ENCODE results near the gene FOLH1.
"Not testable (repeated sequence)": the region's sequence is repeated elsewhere in the genome, so short reads cannot be mapped to it uniquely, and the experiment has no call there.

The FOLH1 gene

DNA sequence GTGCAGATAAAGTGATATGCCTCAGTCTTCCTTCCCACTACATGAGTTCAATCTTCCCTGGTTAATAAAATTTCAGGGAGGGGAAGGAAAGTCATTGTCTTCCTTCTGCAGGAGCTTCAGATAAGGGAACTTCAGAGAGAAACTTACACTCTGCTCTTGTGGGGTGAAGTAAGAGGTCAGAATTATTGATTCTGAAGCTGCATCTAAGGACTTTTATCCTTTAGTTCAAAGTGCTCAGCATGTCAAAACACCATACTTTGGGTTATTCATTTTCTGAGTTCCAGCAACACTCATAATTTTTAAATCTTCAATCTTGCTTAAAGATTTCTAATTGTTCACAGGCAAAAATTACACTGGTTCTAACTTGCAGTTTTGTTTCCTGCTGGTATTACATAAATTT is 33.0 kb downstream of the FOLH1 start:
- DNase-seq, result not testable (repeated sequence)

DNA sequence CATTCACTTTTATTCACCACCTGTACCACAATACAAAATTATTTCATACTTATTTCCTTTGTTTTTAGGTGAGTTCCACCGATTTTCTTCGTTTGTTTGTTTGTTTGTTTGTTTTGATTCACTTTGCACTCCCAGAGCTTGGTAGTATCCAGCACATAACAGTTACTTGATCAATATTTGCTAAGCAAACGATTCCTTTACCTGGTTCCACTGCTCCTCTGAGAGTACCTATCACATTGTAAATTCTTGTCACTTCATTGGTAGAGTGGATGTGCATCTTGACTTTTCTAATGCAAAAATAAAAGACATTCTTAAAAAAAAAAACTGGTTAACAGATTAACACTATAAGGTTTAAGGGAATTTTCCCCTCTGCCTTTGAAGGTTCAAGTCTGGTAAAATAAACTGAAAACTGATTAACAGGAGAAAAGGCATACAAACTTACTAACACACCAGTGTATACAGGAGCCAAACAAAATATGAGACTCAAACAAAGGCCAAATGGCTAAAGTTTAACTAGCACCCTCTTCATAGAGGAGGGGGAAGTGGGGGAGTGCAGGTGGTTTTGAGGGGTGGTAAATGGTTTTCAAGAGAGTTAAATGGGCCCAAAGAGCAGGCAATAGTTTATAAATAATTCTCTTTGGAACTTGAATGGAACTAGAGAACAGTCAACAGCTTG is 33.6 kb downstream of the FOLH1 start:
- not testable (repeated sequence) for DNase-seq

DNA sequence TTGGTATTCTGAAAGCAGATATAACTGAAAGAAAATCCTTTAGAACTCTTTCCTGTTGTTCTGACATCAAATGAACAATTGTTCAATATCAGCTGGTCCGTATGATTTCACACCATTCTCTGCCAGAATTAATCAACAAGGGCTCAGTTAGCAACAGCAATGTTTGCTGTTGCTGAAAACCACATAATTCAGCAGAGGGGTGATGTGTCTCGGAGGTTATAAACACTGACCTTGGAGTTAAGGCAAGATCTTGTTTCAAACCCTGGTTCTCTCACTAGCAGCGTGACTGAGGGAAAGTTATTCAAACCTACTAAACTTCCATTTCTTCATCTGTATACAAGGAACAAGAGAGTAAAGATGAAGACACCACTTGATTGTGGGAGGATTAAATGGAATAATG is 36.8 kb downstream of the FOLH1 start:
- DNase-seq, result not testable (repeated sequence)

GRCh38 chr11:49169579-49169978 is 38.8 kb downstream of the FOLH1 start:
- DNase-seq, result not testable (repeated sequence)

DNA sequence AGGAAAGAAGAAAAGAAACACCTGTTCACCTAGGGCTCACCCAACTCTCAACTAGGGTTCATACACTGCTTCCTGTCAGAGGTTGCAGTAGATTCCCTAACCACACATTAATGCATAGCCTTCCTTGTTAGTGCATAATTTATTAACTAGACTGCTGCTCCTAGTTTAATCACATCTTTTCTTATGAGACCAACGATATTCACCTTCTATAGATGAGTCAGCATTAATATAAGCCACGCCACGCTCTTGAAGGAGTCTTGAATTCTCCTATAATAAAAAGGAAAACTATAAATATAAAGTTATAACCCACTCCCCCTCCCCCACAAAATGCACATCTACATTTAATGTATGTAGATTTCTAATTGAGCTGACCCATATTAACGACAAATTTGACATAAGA is 39.4 kb downstream of the FOLH1 start:
- DNase-seq, result not testable (repeated sequence)

DNA sequence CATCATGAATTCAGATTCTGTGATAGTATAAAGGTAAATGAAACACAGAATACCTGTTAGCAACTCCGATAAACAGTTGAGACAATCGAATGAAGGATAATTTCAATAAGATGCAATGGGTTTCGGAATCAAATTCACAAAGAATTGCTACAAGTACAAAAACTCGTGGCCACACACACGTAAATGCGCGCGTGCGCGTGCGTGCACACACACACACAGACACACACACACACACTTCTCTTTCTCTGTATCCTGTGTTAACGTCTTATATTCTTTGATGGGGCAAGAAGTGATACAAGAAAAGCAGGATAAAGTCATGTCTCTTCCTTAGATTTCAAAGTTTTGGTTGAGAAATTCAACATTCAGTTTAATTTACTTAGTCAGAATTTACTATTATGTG is 57.2 kb downstream of the FOLH1 start:
- DNase-seq, result no peak

- DNase-seq, result not testable (repeated sequence)
Observed at GRCh38 chr11:49102356-49102755, 106.0 kb downstream of the FOLH1 start.
